Left ventricle myocardium inferior (tissue), 1 donor: Measurements from ENCODE around the gene NDUFV2. TPM values are rescaled to one million over a fixed set of nuclear protein-coding genes. Genes with fewer than 3 reads are reported as not detected.

Source experiments
- DNase-seq: peaks from one replicate; pipeline ENCODE4 v3.0.0-alpha.2; 2020
- H3K27ac ChIP-seq: fragments of 200-600 bp; replicated peaks from 2 replicates; pipeline ENCODE4 v1.8.0; 2021
- H3K27me3 ChIP-seq: fragments of 200-600 bp; 2 replicates; pipeline ENCODE4 v1.8.0; 2021; ENCODE audit warnings: low read depth
- H3K36me3 ChIP-seq: fragments of 200-600 bp; 2 replicates; pipeline ENCODE4 v1.8.0; 2021
- H3K4me1 ChIP-seq: fragments of 200-600 bp; 2 replicates; pipeline ENCODE4 v1.8.0; 2021
- H3K4me3 ChIP-seq: fragments of 200-600 bp; 2 replicates; pipeline ENCODE4 v1.8.0; 2021; ENCODE audit warnings: mild to moderate bottlenecking, moderate library complexity
- H3K9me3 ChIP-seq: fragments of 200-600 bp; replicated peaks from 2 replicates; pipeline ENCODE4 v1.8.0; 2021
- intact Hi-C: fragments of 100-400 bp; cut with micrococcal nuclease; formaldehyde crosslinking; loops from one replicate; pipeline ENCODE4 v1.11.0; 2022
- total RNA-seq: library from RNA; stranded (reverse); fragmentation: NEBNext Ultra II Directional; extraction: Animal tissue kit (Norgen Biotek cat#: 25700); gene quantifications from one replicate; pipeline ENCODE4 v1.2.1, GENCODE V29; 2021
- TF ChIP-seq, protein P1 (sequence below): fragments of 200-600 bp; IDR thresholded peaks from 2 replicates; pipeline ENCODE4 v1.8.0; 2021; ENCODE audit warnings: antibody characterized with exemption, mild to moderate bottlenecking, borderline replicate concordance
- donor health status: DM: no; HTN: yes; CAD: no; lungs with severe emphysema.

The NDUFV2 gene
- total RNA-seq, 1 donor from 2014 or later: 455 TPM

DNA sequence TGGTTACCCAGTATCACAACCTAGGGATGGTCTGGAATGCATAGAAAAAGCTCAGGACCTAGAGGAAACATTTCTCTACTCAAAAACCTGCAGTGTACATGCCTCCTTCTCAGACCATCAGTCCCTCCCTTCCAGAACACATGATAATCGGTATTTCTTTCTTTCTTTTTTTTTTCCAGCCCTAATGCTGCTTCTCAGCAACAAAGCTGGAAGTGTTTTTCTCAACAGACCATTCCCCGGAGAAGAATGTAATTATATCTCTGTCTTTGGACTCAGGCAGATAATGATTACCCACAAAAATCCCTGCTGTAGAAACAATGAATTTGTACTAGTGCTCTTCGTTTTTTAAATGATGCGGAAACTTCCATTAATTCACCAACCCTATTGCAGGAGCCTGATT, 44.1 kb upstream of the NDUFV2 start:
- H3K27me3 ChIP-seq: no peaks in the 10 kb centered on the region
- no peak overlapping the region for H3K4me3 ChIP-seq
- no peaks in the 10 kb centered on the region for H3K36me3 ChIP-seq
- DNase-seq: no peak
- intact Hi-C loops: no loop called here
- H3K27ac ChIP-seq: no peak overlapping the region
- peaks cover under 1% of the 10 kb centered on the region for H3K9me3 ChIP-seq
- TF ChIP-seq, protein P1, sequence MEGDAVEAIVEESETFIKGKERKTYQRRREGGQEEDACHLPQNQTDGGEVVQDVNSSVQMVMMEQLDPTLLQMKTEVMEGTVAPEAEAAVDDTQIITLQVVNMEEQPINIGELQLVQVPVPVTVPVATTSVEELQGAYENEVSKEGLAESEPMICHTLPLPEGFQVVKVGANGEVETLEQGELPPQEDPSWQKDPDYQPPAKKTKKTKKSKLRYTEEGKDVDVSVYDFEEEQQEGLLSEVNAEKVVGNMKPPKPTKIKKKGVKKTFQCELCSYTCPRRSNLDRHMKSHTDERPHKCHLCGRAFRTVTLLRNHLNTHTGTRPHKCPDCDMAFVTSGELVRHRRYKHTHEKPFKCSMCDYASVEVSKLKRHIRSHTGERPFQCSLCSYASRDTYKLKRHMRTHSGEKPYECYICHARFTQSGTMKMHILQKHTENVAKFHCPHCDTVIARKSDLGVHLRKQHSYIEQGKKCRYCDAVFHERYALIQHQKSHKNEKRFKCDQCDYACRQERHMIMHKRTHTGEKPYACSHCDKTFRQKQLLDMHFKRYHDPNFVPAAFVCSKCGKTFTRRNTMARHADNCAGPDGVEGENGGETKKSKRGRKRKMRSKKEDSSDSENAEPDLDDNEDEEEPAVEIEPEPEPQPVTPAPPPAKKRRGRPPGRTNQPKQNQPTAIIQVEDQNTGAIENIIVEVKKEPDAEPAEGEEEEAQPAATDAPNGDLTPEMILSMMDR: no peak
- H3K4me1 ChIP-seq: peaks cover 9% of the 10 kb centered on the region

DNA sequence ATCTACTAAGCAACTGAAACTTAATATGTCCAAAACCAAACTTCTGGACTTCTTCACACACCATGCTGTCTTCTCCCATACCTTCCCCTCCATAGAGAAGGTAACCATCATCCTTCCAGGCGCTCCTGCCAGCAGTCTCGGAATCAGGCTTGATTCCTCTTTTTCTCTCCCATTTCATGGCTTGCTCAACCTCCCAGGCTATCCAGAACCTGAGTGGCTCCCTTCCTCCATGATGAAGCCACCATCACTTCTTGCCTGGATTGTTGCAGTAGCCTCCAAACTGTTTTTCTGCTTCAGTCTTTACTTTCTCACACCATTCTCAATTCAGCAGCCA, 40.1 kb upstream of the NDUFV2 start:
- Histone ChIP-seq H3K36me3 (no peaks in the 10 kb centered on the region), H3K27ac (no peak overlapping the region), H3K4me3 (no peak overlapping the region), H3K4me1 (no peaks in the 10 kb centered on the region), H3K9me3 (no peaks in the 10 kb centered on the region), H3K27me3 (no peaks in the 10 kb centered on the region)
- intact Hi-C loops: no loop called here
- TF ChIP-seq, protein P1: no peak
- DNase-seq: no peak

DNA sequence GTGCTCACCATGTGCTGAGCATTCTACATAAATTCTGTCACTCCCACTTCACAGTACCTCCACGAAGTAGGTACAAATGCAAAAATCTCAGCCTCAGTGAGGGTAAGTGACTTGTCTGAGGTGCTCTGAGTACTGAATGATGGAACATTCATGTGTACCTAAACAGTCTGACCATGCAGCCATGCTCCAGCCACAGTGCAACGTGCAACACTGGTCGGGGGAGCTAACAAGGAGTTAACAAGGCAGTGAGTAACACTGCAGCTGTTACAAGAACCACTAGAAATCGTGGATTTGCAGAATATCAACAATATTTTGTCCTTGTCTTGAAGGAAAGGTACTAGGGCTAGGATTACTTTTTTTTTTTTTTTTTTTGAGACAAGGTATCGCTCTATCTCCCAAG, 36.6 kb upstream of the NDUFV2 start:
- Histone ChIP-seq H3K4me1 (no peaks in the 10 kb centered on the region), H3K9me3 (no peaks in the 10 kb centered on the region), H3K27ac (no peak overlapping the region), H3K36me3 (no peaks in the 10 kb centered on the region), H3K27me3 (no peaks in the 10 kb centered on the region), H3K4me3 (no peak overlapping the region)
- no peak for DNase-seq
- TF ChIP-seq, protein P1: no peak
- intact Hi-C loops: no loop called here

DNA sequence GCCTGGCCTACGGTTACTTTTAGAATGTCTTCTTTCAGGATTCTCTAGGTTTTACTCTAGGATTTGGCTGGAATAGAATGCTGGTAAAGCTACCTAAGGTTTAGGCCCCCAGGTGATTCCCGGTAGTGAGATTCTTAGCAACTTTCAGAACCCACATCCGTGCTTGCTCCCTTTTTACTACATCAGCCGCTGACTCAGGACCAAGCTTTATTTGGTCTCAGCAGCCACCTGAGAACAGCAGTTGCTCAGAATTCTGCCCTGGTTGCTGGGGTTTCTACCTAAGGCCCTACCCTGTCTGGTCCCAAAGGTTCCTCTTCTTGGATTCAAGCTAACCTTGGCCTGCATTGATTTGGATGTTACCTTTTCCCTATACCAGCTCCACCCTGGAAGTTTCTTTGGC, 36.1 kb upstream of the NDUFV2 start:
- no peaks in the 10 kb centered on the region for H3K4me1 ChIP-seq
- no peak for DNase-seq
- no peak overlapping the region for H3K4me3 ChIP-seq
- intact Hi-C loops: no loop called here
- no peaks in the 10 kb centered on the region for H3K36me3 ChIP-seq
- no peak overlapping the region for H3K27ac ChIP-seq
- no peaks in the 10 kb centered on the region for H3K9me3 ChIP-seq
- TF ChIP-seq, protein P1: no peak
- no peaks in the 10 kb centered on the region for H3K27me3 ChIP-seq

- no peak overlapping the region for H3K27ac ChIP-seq
- no peak for DNase-seq
- no peaks in the 10 kb centered on the region for H3K4me1 ChIP-seq
- intact Hi-C loops: no loop called here
- H3K36me3 ChIP-seq: no peaks in the 10 kb centered on the region
- TF ChIP-seq, protein P1: no peak
- H3K4me3 ChIP-seq: no peak overlapping the region
- no peaks in the 10 kb centered on the region for H3K9me3 ChIP-seq
- H3K27me3 ChIP-seq: no peaks in the 10 kb centered on the region
Observed at GRCh38 chr18:9066817-9067306, 35.6 kb upstream of the NDUFV2 start.

GRCh38 chr18:9067823-9068222, 34.7 kb upstream of the NDUFV2 start:
- Histone ChIP-seq H3K9me3 (no peaks in the 10 kb centered on the region), H3K4me3 (no peak overlapping the region), H3K4me1 (no peaks in the 10 kb centered on the region), H3K27ac (no peak overlapping the region), H3K27me3 (no peaks in the 10 kb centered on the region), H3K36me3 (no peaks in the 10 kb centered on the region)
- intact Hi-C loops: no loop called here
- no peak for DNase-seq
- TF ChIP-seq, protein P1: no peak
